Measurements from ENCODE around the gene PRKCA. TPM values are rescaled to one million over a fixed set of nuclear protein-coding genes. Genes with fewer than 3 reads are reported as not detected.

The PRKCA gene
- total RNA-seq, 2 experiments from 2014 or later: 84.4 to 87.9 TPM

- Mint-ChIP-seq H3K4me1 (ENCODE audit: low read depth) (peaks cover 56% of the 10 kb centered on the region), H3K36me3 (ENCODE audit: low read depth) (peaks cover 38% of the 10 kb centered on the region), H3K27me3 (no peaks in the 10 kb centered on the region), H3K9me3 (peaks cover 9% of the 10 kb centered on the region), H3K4me3 (no peak overlapping the region), H3K27ac (no peak overlapping the region)
- intact Hi-C loops (cut with micrococcal nuclease): loop anchor here (10.0 kb wide), 1 partner anchor 241 kb away; no protein-coding TSS in a partner anchor
- ChIA-PET CTCF (no interaction called here), POLR2A (interaction anchor here (1.8 kb wide), 1 partner anchor 20 kb away, joined by 4 read pairs; no protein-coding TSS in a partner anchor)
- TF ChIP-seq CTCF (IDR thresholded peaks at IDR 0.05): no peak
- DNase-seq (no peak), ATAC-seq (no peak)
Measured at GRCh38 chr17:66675991-66676371, 373.6 kb downstream of the PRKCA start.

GRCh38 chr17:66676421-66676820 is 374.0 kb downstream of the PRKCA start:
- no peak for TF ChIP-seq CTCF (IDR thresholded peaks at IDR 0.05)
- H3K27ac Mint-ChIP-seq: no peak overlapping the region
- intact Hi-C loops (cut with micrococcal nuclease): loop anchor here (10.0 kb wide), 1 partner anchor 242 kb away; no protein-coding TSS in a partner anchor
- no peaks in the 10 kb centered on the region for H3K27me3 Mint-ChIP-seq
- no peak overlapping the region for H3K4me3 Mint-ChIP-seq
- DNase-seq: no peak
- peaks cover 53% of the 10 kb centered on the region for H3K4me1 Mint-ChIP-seq (ENCODE audit: low read depth)
- ChIA-PET CTCF (no interaction called here), POLR2A (interaction anchor here (1.8 kb wide), 1 partner anchor 21 kb away, joined by 4 read pairs; no protein-coding TSS in a partner anchor)
- peaks cover 38% of the 10 kb centered on the region for H3K36me3 Mint-ChIP-seq (ENCODE audit: low read depth)
- peaks cover 9% of the 10 kb centered on the region for H3K9me3 Mint-ChIP-seq
- no peak for ATAC-seq

- ChIA-PET CTCF (no interaction called here), POLR2A (interaction anchor here (0.6 kb wide), 1 partner anchor 170 kb away, joined by 3 read pairs; no protein-coding TSS in a partner anchor)
- H3K9me3 Mint-ChIP-seq: peaks cover 9% of the 10 kb centered on the region
- peak; percentile 35 for ATAC-seq
- peaks cover 44% of the 10 kb centered on the region for H3K4me1 Mint-ChIP-seq (ENCODE audit: low read depth)
- TF ChIP-seq CTCF (IDR thresholded peaks at IDR 0.05): no peak
- peaks cover 38% of the 10 kb centered on the region for H3K36me3 Mint-ChIP-seq (ENCODE audit: low read depth)
- H3K27ac Mint-ChIP-seq: peak overlapping the region; percentile 52
- DNase-seq: no peak
- H3K4me3 Mint-ChIP-seq: no peak overlapping the region
- intact Hi-C loops (cut with micrococcal nuclease): loop anchor here (10.0 kb wide), 1 partner anchor 243 kb away; no protein-coding TSS in a partner anchor
- no peaks in the 10 kb centered on the region for H3K27me3 Mint-ChIP-seq
Measured at GRCh38 chr17:66677201-66677981, 375.0 kb downstream of the PRKCA start.

GRCh38 chr17:66678061-66678460 is 375.6 kb downstream of the PRKCA start:
- Mint-ChIP-seq H3K27me3 (no peaks in the 10 kb centered on the region), H3K4me3 (no peak overlapping the region), H3K36me3 (ENCODE audit: low read depth) (peaks cover 38% of the 10 kb centered on the region), H3K27ac (no peak overlapping the region), H3K4me1 (ENCODE audit: low read depth) (peaks cover 40% of the 10 kb centered on the region), H3K9me3 (peaks cover 9% of the 10 kb centered on the region)
- no peak for DNase-seq
- no peak for ATAC-seq
- intact Hi-C loops (cut with micrococcal nuclease): loop anchor here (10.0 kb wide), 1 partner anchor 243 kb away; no protein-coding TSS in a partner anchor
- CTCF ChIA-PET: no interaction called here
- no peak for TF ChIP-seq CTCF (IDR thresholded peaks at IDR 0.05)
- POLR2A ChIA-PET: no interaction called here

- Mint-ChIP-seq H3K36me3 (ENCODE audit: low read depth) (peaks cover 36% of the 10 kb centered on the region), H3K4me3 (no peak overlapping the region), H3K4me1 (ENCODE audit: low read depth) (peaks cover 33% of the 10 kb centered on the region), H3K9me3 (peaks cover 9% of the 10 kb centered on the region), H3K27ac (no peak overlapping the region), H3K27me3 (no peaks in the 10 kb centered on the region)
- ChIA-PET POLR2A (interaction anchor here (1.0 kb wide), 1 partner anchor 13 kb away, joined by 3 read pairs; no protein-coding TSS in a partner anchor), CTCF (interaction anchor here (1.1 kb wide), 1 partner anchor 479 kb away, joined by 3 read pairs; no protein-coding TSS in a partner anchor)
- DNase-seq: no peak
- TF ChIP-seq CTCF (IDR thresholded peaks at IDR 0.05): no peak
- no peak for ATAC-seq
- intact Hi-C loops (cut with micrococcal nuclease): loop anchor here (10.0 kb wide), 1 partner anchor 244 kb away; no protein-coding TSS in a partner anchor
Measured at GRCh38 chr17:66678827-66679226, 376.4 kb downstream of the PRKCA start.
